Suprapubic skin (tissue), 4 donors: Measurements from ENCODE around the gene JPH2. TPM values are rescaled to one million over a fixed set of nuclear protein-coding genes. Genes with fewer than 3 reads are reported as not detected.
A peak's percentile ranks its signal among the peaks of the same experiment; 100 is the strongest.

Experiments
- DNase-seq, 2 donors: peaks; one replicate each; pipeline ENCODE4 v3.0.0-alpha.2; 2019; ENCODE audit warnings: low spot score in 2 of 2
- H3K27ac ChIP-seq: fragments of 200-600 bp; sonication (generic); one replicate; pipeline ENCODE4 v1.5.1; 2019
- H3K27me3 ChIP-seq: fragments of 200-600 bp; sonication (generic); one replicate; pipeline ENCODE4 v1.5.1; 2019
- H3K36me3 ChIP-seq: fragments of 200-600 bp; sonication (generic); one replicate; pipeline ENCODE4 v1.5.1; 2019
- H3K4me1 ChIP-seq: fragments of 200-600 bp; sonication (generic); one replicate; pipeline ENCODE4 v1.5.1; 2019
- H3K4me3 ChIP-seq: fragments of 200-600 bp; sonication (generic); one replicate; pipeline ENCODE4 v1.5.1; 2019; ENCODE audit warnings: mild to moderate bottlenecking
- H3K9me3 ChIP-seq: fragments of 200-600 bp; sonication (generic); one replicate; pipeline ENCODE4 v1.5.1; 2019
- EP300 ChIP-seq: sonication (generic); formaldehyde crosslinking; IDR thresholded peaks from one replicate; pipeline ENCODE4 v1.6.1; 2017; ENCODE audit warnings: antibody characterized with exemption
- POLR2A ChIP-seq, 2 donors: fragments of 450-650 bp; IDR thresholded peaks; one replicate each; pipeline ENCODE4 v1.6.1; 2017; ENCODE audit warnings: antibody characterized with exemption in 2 of 2, mild to moderate bottlenecking in 2 of 2, moderate library complexity in 2 of 2
- POLR2AphosphoS5 ChIP-seq, 3 donors: sonication (generic); formaldehyde crosslinking; IDR thresholded peaks; one replicate each; pipeline ENCODE4 v1.6.1; 2017; ENCODE audit warnings: antibody characterized with exemption in 3 of 3
- whole genome bisulfite sequencing: methylation state at CpG from one replicate; pipeline ENCODE4 v1.1.5; 2018; 5-methylcytosine and 5-hydroxymethylcytosine counted together
- total RNA-seq, 4 donors: library from RNA; depleted of rRNA; stranded (reverse); fragments of >200 nt; gene quantifications; one replicate each; pipeline ENCODE4 v1.1.0, GENCODE V29; 2016
- TF ChIP-seq, protein P1 (sequence below), 2 donors: fragments of 200-600 bp in 1 of 2; fragments of 450-650 bp in 1 of 2; sonication (generic) in 1 of 2; IDR thresholded peaks; one replicate each; pipeline ENCODE4 v1.5.1; 2016 to 2019; ENCODE audit warnings: antibody characterized with exemption in 2 of 2, mild to moderate bottlenecking in 1 of 2, moderate library complexity in 1 of 2

JPH2 gene
- total RNA-seq, 4 donors from 2014 or later = 3.8 to 5.0 (median 4.5) TPM

DNA sequence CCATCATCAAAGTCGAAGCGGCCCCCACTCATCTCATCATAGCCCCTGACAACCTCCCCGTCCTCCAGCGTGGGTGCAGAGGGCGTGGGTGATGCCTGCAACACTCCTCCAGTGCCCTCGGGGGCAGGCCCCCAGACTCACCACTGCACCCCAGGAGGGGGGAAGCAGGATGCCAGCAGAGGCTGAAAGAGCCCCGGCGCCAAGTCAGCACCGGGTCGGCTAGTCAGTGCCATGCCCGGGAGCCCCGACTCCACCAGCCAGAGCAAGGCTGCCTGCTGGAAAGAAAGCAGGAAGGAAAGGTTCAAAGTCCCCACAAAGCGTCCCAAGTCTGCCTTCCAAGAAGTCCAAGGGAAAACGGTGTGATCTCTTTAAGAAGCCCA lies 324 bp downstream of the JPH2 start:
- no peak for DNase-seq
- H3K4me1 ChIP-seq = peaks cover 31% of the 10 kb centered on the region

DNA sequence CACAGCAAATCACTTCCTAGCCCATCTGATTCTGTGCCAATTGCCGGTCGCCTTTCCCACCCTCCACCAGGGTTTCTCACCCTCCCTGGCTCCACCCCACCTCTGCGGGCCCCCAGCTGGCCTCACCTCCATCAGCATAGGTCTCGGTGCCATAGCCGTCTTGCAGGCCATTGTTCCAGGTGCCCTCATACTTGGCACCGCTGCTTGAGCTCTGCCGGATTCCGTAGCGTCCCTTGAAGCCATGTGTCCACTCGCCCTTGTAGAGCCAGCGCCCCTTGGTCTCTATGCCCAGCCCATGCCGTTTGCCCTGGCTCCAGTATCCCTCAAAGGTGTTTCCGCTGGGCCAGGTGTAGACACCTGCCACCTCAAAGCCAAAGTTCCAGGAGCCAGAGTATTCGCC lies 787 bp downstream of the JPH2 start:
- TF ChIP-seq, protein P1, sequence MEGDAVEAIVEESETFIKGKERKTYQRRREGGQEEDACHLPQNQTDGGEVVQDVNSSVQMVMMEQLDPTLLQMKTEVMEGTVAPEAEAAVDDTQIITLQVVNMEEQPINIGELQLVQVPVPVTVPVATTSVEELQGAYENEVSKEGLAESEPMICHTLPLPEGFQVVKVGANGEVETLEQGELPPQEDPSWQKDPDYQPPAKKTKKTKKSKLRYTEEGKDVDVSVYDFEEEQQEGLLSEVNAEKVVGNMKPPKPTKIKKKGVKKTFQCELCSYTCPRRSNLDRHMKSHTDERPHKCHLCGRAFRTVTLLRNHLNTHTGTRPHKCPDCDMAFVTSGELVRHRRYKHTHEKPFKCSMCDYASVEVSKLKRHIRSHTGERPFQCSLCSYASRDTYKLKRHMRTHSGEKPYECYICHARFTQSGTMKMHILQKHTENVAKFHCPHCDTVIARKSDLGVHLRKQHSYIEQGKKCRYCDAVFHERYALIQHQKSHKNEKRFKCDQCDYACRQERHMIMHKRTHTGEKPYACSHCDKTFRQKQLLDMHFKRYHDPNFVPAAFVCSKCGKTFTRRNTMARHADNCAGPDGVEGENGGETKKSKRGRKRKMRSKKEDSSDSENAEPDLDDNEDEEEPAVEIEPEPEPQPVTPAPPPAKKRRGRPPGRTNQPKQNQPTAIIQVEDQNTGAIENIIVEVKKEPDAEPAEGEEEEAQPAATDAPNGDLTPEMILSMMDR (IDR thresholded peaks at IDR 0.05) = no peak
- TF ChIP-seq POLR2AphosphoS5 (IDR thresholded peaks at IDR 0.05) = no peak
- no peak for TF ChIP-seq POLR2A (IDR thresholded peaks at IDR 0.05)
- no peak for TF ChIP-seq EP300

More for the DNA sequence above, 324 bp downstream of the JPH2 start:
- H3K9me3 ChIP-seq = no peaks in the 10 kb centered on the region
- no peaks in the 10 kb centered on the region for H3K36me3 ChIP-seq
- no peak for TF ChIP-seq POLR2A (IDR thresholded peaks at IDR 0.05)
- H3K27ac ChIP-seq = peak overlapping the region; percentile 72
- peak overlapping the region; percentile 53 for H3K4me3 ChIP-seq
- peaks cover 11% of the 10 kb centered on the region for H3K27me3 ChIP-seq
- WGBS = 5% methylated on average over 12 of the region's 14 CpGs

DNA sequence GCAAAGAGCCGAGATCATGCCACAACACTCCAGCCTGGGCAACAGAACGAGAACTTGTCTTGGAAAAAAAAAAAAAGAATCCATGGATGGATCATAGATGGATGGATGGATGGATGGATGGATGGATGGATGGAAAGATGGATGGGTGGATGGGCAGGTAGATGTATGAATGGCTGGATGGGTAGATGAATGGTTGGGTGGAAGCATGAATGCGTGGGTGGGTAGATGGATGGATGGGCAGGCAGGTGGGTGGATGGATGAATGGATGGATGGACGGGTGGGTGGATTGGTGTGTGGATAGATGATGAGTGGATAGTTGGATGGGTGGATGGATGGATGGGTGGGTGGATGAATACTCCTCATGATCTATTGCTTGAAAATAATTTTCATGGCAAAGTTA lies 1.4 kb downstream of the JPH2 start:
- TF ChIP-seq, protein P1 (IDR thresholded peaks at IDR 0.05) = no peak
- Histone ChIP-seq H3K4me1 (peaks cover 31% of the 10 kb centered on the region), H3K27me3 (peaks cover 11% of the 10 kb centered on the region), H3K4me3 (peak overlapping the region; percentile 53), H3K9me3 (no peaks in the 10 kb centered on the region), H3K36me3 (no peaks in the 10 kb centered on the region), H3K27ac (no peak overlapping the region)
- DNase-seq = no peak
- WGBS = 97% methylated on average over 4 of the region's 4 CpGs

More for the DNA sequence above, 787 bp downstream of the JPH2 start:
- H3K27me3 ChIP-seq = peaks cover 11% of the 10 kb centered on the region
- DNase-seq = no peak
- no peaks in the 10 kb centered on the region for H3K9me3 ChIP-seq
- peak overlapping the region; percentile 53 for H3K4me3 ChIP-seq
- H3K27ac ChIP-seq = peak overlapping the region; percentile 72
- H3K4me1 ChIP-seq = peaks cover 31% of the 10 kb centered on the region
- no peaks in the 10 kb centered on the region for H3K36me3 ChIP-seq
- 77% methylated on average over 13 of the region's 14 CpGs for WGBS

DNA sequence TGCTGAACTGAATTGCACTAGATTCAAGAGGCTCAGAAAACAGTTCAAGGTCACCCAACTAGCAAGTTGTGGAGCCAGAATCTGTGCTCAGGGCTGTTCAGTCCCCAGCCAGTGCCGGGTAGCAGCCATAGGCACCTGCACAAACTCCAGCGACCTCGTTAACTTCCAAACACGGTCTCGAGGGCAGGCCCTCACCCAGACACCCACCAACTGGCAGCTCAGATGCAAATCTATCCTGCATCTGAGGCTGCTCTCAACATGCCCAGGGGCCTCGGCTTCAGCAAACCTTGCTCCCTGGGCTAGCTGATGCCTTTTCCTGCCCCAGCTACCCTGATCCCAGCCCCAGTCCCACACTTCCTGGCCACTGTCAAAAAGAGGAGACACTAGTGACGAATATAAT lies 3.7 kb downstream of the JPH2 start:
- Histone ChIP-seq H3K36me3 (no peaks in the 10 kb centered on the region), H3K4me1 (peaks cover 20% of the 10 kb centered on the region), H3K27ac (no peak overlapping the region), H3K4me3 (no peak overlapping the region), H3K27me3 (peaks cover 11% of the 10 kb centered on the region), H3K9me3 (no peaks in the 10 kb centered on the region)
- no peak for TF ChIP-seq POLR2A (IDR thresholded peaks at IDR 0.05)
- TF ChIP-seq, protein P1 (IDR thresholded peaks at IDR 0.05) = no peak
- no peak for TF ChIP-seq EP300
- no peak for TF ChIP-seq POLR2AphosphoS5 (IDR thresholded peaks at IDR 0.05)
- 56% methylated on average over 2 of the region's 7 CpGs for WGBS
- DNase-seq = no peak

DNA sequence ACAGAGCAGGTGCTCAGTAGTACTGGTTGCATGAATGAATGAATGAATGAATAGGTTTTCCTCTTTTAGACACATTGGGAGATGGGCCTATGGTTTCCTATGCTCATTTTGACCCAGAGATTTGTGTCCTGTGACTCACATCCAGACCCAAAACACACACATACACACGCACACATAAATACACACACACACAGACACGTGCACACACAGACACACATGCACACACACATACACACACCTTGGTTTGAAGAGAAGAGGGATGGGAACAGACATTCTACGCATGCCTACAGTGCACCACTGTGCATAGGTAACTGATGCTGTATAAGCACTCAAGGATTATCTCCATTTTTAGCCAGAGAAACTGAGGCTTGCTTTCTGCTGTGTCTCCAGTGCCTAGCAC lies 4.1 kb downstream of the JPH2 start:
- TF ChIP-seq, protein P1 (IDR thresholded peaks at IDR 0.05) = no peak
- TF ChIP-seq POLR2AphosphoS5 (IDR thresholded peaks at IDR 0.05) (no peak), POLR2A (IDR thresholded peaks at IDR 0.05) (no peak), EP300 (no peak)
- 90% methylated on average over 3 of the region's 3 CpGs for WGBS
- Histone ChIP-seq H3K9me3 (no peaks in the 10 kb centered on the region), H3K27me3 (peaks cover 11% of the 10 kb centered on the region), H3K36me3 (no peaks in the 10 kb centered on the region), H3K4me1 (peaks cover 16% of the 10 kb centered on the region), H3K4me3 (no peak overlapping the region), H3K27ac (no peak overlapping the region)
- no peak for DNase-seq

DNA sequence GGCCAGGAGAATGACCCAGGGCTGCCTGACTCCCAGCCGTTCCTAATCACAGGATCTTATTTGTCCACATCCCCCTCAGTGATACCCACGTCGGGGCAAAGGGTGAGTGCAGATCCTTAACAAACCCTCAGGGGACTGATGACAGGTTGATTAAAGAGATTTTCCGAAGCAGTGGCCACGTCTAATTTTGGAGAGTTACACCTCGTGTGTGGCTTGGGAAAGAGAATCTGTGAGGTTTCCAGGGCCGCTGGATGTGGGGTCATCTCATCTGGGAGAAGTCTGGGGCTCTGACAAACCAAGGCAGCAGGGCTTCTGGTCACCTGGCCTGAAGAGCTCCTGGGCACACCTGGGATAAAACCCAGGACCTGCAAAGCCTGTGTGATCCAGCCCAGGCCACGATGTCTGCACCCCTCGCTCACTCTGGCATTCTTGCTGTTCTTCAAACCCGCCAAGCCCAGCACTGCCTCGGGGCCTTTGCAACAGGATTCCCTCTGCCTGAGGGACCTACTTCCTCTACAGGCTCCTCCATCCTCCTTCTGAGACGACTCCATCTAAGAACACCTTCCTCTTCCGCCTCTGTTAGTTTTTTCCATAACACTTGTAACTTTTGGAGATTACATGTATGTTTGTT lies 4.7 kb downstream of the JPH2 start:
- DNase-seq = peak in 1 of 2 donors; percentile 64
- H3K27me3 ChIP-seq = peaks cover 11% of the 10 kb centered on the region
- no peak overlapping the region for H3K27ac ChIP-seq
- WGBS = 49% methylated on average over 11 of the region's 13 CpGs
- H3K9me3 ChIP-seq = no peaks in the 10 kb centered on the region
- TF ChIP-seq POLR2A (IDR thresholded peaks at IDR 0.05) = no peak
- TF ChIP-seq POLR2AphosphoS5 (IDR thresholded peaks at IDR 0.05) = no peak
- TF ChIP-seq EP300 = no peak
- TF ChIP-seq, protein P1 (IDR thresholded peaks at IDR 0.05) = no peak
- H3K36me3 ChIP-seq = no peaks in the 10 kb centered on the region
- no peak overlapping the region for H3K4me3 ChIP-seq
- peaks cover 10% of the 10 kb centered on the region for H3K4me1 ChIP-seq
